Lower lobe of right lung (tissue), 2 donors: ENCODE data around the gene NPAS2. TPM values are rescaled to one million over a fixed set of nuclear protein-coding genes. Genes with fewer than 3 reads are reported as not detected.
A peak's percentile ranks its signal among the peaks of the same experiment; 100 is the strongest.

Source experiments
- ATAC-seq, 2 donors: fragments of 200-7000 bp; cut with Tn5 transposase; one replicate each; pipeline ENCODE4 v1.9.1; 2020 to 2022; ENCODE audit warnings: mild to moderate bottlenecking in 2 of 2, moderate library complexity in 2 of 2
- DNase-seq: peaks from one replicate; pipeline ENCODE4 v3.0.0-alpha.2; 2020
- H3K27ac ChIP-seq: fragments of 200-600 bp; one replicate; pipeline ENCODE4 v1.8.0; 2022
- H3K27me3 ChIP-seq: fragments of 200-600 bp; one replicate; pipeline ENCODE4 v1.8.0; 2022; ENCODE audit warnings: low read depth
- H3K36me3 ChIP-seq: fragments of 200-600 bp; one replicate; pipeline ENCODE4 v1.8.0; 2022; ENCODE audit warnings: mild to moderate bottlenecking
- H3K4me1 ChIP-seq: fragments of 200-600 bp; one replicate; pipeline ENCODE4 v1.8.0; 2022
- H3K4me3 ChIP-seq: fragments of 200-600 bp; one replicate; pipeline ENCODE4 v1.8.0; 2022; ENCODE audit warnings: mild to moderate bottlenecking
- H3K9me3 ChIP-seq: fragments of 200-600 bp; one replicate; pipeline ENCODE4 v1.8.0; 2022
- intact Hi-C: fragments of 100-400 bp; cut with DNase I; formaldehyde crosslinking; loops from one replicate; pipeline ENCODE4 v1.11.0; 2022
- total RNA-seq: library from RNA; stranded (reverse); fragmentation: NEBNext Ultra II Directional; extraction: Animal tissue kit (Norgen Biotek cat#: 25700); gene quantifications from one replicate; pipeline ENCODE4 v1.2.1, GENCODE V29; 2021
- TF ChIP-seq, protein P1 (sequence below): fragments of 200-600 bp; IDR thresholded peaks from one replicate; pipeline ENCODE4 v1.8.0; 2022; ENCODE audit warnings: antibody characterized with exemption, mild to moderate bottlenecking
- donor health status: DM: no; HTN: yes; CAD: no; lungs with severe emphysema.

Gene NPAS2
- total RNA-seq, 1 donor from 2014 or later = 10.1 TPM

DNA sequence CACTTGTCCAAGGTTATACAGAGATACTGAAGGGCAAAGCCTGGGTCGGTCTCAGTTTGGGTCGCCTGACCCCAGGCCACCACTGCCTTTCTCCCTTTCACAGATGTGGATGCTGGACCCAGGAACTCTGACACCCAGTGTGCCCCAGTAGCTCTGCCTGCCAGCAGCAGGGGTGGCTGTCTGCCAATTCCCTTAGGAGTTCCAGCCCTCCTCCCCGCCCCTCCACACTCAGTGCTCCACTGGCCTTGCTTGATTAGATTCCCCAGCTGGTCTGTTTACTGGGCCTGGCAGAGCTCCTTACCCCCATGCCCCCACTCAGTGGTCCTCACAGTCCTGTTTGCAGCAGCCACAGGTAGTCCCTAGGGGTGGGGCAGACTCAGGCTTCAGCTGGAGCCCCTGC, 75.5 kb downstream of the NPAS2 start:
- H3K36me3 ChIP-seq = no peaks in the 10 kb centered on the region
- H3K27ac ChIP-seq = no peak overlapping the region
- TF ChIP-seq, protein P1, sequence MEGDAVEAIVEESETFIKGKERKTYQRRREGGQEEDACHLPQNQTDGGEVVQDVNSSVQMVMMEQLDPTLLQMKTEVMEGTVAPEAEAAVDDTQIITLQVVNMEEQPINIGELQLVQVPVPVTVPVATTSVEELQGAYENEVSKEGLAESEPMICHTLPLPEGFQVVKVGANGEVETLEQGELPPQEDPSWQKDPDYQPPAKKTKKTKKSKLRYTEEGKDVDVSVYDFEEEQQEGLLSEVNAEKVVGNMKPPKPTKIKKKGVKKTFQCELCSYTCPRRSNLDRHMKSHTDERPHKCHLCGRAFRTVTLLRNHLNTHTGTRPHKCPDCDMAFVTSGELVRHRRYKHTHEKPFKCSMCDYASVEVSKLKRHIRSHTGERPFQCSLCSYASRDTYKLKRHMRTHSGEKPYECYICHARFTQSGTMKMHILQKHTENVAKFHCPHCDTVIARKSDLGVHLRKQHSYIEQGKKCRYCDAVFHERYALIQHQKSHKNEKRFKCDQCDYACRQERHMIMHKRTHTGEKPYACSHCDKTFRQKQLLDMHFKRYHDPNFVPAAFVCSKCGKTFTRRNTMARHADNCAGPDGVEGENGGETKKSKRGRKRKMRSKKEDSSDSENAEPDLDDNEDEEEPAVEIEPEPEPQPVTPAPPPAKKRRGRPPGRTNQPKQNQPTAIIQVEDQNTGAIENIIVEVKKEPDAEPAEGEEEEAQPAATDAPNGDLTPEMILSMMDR = no peak
- intact Hi-C loops = no loop called here
- H3K9me3 ChIP-seq = peaks cover 4% of the 10 kb centered on the region
- no peak overlapping the region for H3K4me3 ChIP-seq
- H3K27me3 ChIP-seq = no peaks in the 10 kb centered on the region
- peaks cover 8% of the 10 kb centered on the region for H3K4me1 ChIP-seq
- ATAC-seq = peak; percentile 7 to 53
- DNase-seq = no peak

DNA sequence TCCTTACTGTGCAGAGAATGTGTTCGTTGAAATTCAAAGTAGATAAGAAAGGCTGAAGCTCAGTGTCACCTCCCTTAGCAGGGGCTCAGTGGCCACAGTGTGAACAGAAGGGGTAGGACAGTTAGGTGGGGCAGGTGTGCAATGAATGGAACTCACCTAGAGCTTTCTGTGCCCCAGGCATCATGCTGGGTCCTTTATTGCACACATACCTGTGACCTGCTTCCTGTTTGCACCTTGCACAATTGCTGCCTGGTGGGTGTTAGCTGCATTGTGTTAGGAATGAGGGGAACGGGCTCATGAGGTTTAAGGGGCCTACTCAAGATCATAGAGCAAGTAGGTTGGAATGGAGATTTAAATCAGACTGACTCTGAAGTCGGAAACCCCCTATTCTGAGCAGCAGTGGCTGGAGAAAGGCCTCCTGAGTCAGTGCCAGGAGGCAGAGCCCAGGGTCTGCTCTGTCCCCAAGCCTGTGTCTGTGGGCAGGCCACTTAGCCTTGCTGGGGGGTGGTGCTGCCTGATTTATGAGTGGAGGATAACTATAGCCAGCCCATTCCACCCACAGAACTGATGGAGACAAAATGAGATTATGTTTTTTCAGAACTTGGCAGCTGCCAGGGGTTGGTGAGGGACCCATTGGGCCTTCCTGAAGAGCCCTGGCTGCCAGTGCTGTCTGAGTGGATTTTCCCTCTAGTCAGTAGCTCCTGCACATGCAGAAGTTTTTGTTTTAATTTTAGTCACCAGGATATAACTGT, 76.2 kb downstream of the NPAS2 start:
- Histone ChIP-seq H3K9me3 (peaks cover 5% of the 10 kb centered on the region), H3K27me3 (no peaks in the 10 kb centered on the region), H3K27ac (no peak overlapping the region), H3K36me3 (no peaks in the 10 kb centered on the region), H3K4me1 (peaks cover 8% of the 10 kb centered on the region), H3K4me3 (no peak overlapping the region)
- intact Hi-C loops = no loop called here
- no peak for DNase-seq
- TF ChIP-seq, protein P1 = no peak
- peak in 1 of 2 donors; percentile 20 for ATAC-seq

DNA sequence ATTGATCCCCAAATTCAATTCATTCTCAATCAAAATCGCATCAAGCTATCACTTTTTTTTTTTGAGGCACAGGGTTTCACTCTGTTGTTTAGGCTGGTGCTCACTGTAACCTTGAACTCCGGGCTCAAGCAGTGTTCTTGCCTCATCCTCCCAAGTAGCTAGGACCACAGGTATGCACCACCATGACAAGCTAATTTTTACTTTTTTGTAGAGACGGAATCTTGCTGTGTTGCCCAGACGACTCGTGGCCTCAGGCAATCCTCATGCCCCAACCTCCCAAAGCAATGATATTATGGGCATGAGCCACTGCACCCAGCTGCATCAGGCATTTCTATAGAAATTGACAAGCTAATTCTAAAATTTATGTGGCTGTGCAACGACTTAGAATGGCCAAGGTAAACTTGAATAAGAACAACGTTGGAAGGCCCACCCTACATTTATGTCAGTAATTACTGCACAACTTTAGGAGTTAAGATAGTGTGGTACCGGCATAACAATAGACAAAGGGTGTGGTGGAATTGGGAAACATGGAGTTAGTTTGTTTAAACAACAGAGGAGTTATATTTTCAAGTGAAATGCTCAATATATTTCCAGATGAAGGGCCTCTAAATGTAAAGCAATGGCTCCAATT, 78.2 kb downstream of the NPAS2 start:
- DNase-seq = no peak
- H3K9me3 ChIP-seq = peaks cover 5% of the 10 kb centered on the region
- peaks cover 13% of the 10 kb centered on the region for H3K4me1 ChIP-seq
- H3K27ac ChIP-seq = no peak overlapping the region
- TF ChIP-seq, protein P1 = no peak
- no peak for ATAC-seq
- H3K27me3 ChIP-seq = no peaks in the 10 kb centered on the region
- no peaks in the 10 kb centered on the region for H3K36me3 ChIP-seq
- intact Hi-C loops = no loop called here
- H3K4me3 ChIP-seq = no peak overlapping the region

DNA sequence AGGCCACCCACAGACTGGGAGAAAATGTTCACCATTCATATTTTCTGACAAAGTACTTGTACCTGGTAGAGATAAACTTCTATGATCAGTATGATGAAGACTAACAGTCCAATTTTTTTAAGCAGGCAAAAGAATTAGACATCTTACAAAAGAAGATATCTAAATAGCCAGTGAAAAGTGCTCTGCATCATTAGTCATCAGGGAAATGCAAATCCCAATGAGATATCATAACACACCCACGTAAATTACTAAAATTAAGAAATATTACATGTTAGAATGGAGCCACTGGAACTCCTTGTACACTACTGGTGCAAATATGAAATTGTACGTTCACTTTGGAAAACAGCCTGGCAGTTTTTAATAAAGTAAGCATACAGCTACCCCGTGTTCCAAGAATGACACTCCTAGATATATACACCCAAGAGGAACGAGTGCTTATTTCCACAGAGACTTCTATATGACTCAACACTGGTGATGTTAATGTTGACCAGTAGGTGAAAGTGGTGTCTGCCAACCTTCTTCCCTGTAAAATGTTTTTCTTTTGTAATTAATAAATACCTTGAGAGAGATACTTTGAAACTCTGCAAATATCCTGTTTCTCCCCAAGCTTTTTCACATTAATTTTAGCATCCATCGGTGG, 80.3 kb downstream of the NPAS2 start:
- DNase-seq (no peak), ATAC-seq (no peak)
- Histone ChIP-seq H3K4me3 (no peak overlapping the region), H3K27me3 (no peaks in the 10 kb centered on the region), H3K4me1 (peaks cover 16% of the 10 kb centered on the region), H3K27ac (no peak overlapping the region), H3K36me3 (no peaks in the 10 kb centered on the region), H3K9me3 (peaks cover 5% of the 10 kb centered on the region)
- TF ChIP-seq, protein P1 = no peak
- intact Hi-C loops = no loop called here

DNA sequence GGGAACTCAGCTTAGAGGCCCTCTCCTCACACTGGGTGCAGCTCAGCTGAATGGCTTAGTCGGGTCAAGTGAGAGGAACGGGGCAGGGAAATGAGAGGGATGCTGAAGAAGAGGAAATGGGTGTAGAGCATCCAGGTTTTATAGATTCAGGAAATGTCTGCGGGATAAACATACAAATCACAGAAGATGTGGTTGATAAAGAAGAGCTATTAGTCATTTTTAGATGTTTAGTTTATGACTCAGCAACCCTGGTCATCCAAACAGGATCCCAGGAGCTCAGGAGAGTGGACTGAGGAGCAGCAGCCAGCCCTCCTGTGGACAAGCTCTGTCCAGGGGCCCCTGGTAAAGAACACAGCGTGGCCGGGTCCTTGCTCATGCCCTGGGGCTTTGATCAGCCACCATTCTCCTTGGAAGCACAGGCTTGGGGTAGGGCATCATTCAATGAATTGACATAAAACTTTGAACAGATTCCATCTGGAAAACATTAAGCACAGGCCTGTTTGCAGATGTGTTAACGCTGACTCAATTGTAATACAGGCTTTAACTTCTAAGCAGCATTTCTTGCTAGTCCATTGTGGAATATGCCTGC, 83.0 kb downstream of the NPAS2 start:
- DNase-seq (no peak), ATAC-seq (peak in 1 of 2 donors; percentile 31)
- peaks cover 8% of the 10 kb centered on the region for H3K4me1 ChIP-seq
- peaks cover 5% of the 10 kb centered on the region for H3K9me3 ChIP-seq
- H3K27ac ChIP-seq = no peak overlapping the region
- H3K36me3 ChIP-seq = no peaks in the 10 kb centered on the region
- intact Hi-C loops = no loop called here
- no peak overlapping the region for H3K4me3 ChIP-seq
- TF ChIP-seq, protein P1 = no peak
- no peaks in the 10 kb centered on the region for H3K27me3 ChIP-seq
